Measurements from ENCODE around the gene KCTD3.
A peak's percentile ranks its signal among the peaks of the same experiment; 100 is the strongest.

Gene KCTD3

DNA sequence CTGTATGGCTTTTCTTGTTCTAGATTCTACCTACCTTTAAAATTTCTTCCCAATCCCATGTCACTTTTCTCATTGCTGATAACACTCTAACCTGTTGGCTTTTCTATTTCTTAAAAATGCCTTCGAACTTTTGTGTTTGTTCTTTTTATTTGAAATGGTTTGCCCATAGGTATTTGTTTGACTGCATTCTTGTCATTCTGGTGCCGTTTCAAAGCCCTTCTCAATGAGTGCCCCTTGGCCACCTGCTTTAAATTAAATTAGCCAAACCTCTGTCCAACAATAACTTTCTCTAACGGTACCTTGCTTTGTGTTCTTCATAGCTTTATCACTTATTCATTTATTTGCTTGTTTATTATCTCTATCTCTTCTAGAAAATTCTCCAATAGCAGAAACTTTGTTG lies 38.9 kb downstream of the KCTD3 start:
- DNase-seq (ENCODE audit: low read depth) = no peak

DNA sequence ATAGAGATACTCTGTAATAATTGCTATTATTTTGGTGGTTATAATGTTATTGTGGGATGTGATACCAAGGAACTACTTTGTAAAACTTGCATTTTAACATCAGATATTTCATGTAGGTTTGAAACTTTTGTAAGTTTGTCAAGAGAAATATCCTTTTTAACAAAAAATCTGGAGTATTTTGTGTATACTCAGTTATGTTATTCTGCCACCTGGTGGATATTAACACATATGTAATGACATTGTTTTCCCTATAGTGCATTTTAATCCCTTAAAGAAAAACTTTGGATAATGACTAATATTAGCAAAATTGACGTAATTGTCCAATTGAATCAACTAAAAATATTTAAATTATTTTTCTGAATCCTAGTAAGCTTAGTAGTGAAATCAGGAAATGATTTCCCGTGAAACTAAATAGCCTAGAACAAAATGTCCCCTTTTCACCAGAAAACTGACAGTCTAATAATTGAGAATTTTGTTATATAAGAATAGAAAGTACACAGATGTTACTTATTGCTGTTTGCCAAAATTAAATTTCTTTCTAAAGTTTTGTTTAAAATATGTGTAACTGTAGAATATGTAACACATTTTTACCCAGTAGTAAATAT lies 39.6 kb downstream of the KCTD3 start:
- DNase-seq (ENCODE audit: low read depth) = no peak

DNA sequence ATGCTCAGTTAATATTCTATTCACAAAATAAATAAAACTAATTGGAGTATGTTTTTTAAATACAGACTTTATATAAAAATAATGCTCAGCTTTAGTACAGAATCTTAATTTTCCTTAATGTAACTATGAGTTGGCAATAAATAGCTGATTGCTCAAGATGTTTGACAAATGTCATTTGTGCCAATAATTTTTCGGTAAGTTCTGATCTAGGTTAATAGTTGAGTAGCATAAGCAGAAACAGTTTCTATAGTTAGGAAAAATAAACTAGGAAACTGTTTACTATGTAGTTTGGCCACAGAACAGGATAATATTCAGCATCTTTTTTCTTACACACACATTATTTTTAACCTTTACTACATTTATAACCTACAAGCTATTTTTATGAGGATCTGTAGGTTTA lies 40.3 kb downstream of the KCTD3 start:
- no peak for DNase-seq (ENCODE audit: low read depth)

DNA sequence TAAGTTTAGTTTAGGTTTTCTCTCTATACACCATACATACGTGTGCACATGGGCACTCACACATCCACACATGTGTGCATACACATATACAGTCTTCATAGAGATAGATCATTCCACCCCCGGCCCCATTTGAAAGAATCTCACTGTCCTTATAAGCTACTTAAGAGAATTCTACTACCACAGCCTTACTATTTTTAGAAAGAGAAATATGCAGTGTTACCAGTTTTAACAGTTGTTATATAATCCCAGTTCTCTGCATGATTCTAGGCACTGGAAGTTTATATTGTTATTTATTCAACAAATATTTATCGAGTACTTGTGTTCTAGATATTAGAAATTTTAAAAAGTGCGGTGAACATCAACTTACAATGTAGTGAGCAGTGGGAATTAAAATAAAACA lies 41.5 kb downstream of the KCTD3 start:
- no peak for DNase-seq (ENCODE audit: low read depth)

DNA sequence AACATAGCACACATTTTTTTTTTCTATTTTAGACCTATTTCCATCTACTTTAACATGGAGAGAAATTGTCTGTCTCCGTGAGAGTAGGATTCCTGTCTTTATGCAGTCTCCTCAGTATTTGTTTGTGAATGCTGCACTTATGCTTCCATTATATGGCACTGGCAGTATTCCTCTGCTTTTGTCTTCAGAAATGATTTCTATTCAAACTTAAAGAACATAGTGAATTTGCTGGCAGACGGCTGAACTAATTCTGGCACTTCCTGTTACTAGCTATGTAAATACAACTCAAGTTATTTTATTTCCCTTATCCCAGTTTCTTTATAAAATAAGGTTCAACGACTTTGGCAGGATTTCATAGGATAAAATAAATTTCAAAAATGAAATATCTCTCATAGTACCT lies 45.3 kb downstream of the KCTD3 start:
- DNase-seq (ENCODE audit: low read depth) = no peak

DNA sequence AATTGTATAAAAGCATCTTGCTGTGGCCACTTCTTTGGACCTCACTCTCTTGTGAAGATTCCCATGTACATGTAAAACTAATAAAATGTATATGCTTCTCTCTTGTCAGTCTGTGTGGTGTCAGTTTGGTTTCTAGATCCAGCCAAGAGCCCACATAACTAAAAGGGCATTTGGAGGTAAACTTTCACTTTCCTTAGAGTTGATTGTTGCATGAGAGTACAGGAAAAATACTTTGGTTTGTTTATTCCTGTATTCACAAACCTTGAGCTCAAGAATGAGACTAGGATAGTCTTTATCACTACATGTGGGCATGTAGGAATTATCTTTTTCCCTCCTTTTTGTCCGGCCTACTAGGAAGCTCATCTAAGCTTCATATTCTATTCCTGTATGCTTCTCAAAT lies 50.9 kb downstream of the KCTD3 start:
- no peak for DNase-seq (ENCODE audit: low read depth)

DNA sequence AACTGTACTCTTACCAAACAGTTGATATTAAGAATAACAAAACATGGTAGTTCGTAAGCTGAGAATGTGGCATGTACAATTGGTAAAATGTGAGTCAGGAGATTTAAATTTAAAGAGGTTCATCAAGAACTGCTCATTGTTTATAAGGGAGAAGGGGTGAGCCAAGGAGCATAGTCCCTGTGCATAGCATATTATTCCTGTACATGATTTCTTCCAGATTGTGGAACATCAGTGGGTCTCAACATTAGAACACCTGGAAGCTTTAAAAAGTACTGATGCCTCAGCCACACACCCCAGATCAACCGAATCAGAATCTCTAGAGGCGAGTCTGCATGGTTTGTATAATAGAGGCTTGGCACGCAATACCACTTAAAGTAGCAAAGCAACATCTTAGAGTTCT lies 56.1 kb downstream of the KCTD3 start:
- DNase-seq (ENCODE audit: low read depth) = no peak

DNA sequence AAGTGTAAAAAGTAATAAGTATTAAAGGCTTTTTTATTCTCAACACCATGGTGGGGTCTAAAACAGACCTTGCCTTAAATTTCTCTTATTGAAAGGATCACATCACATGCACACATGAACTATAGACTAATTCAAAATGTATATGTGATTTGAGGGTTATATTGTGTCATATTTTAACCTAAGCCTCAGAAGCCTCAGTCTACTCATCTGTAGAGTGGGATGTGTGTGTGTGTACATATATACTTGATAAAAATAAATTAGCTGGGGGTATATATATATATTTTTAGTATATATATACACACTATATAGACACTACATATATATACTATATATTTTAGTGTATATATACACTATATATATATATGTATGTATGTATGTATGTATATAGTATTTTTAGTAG lies 58.8 kb downstream of the KCTD3 start:
- DNase-seq (ENCODE audit: low read depth) = no peak

DNA sequence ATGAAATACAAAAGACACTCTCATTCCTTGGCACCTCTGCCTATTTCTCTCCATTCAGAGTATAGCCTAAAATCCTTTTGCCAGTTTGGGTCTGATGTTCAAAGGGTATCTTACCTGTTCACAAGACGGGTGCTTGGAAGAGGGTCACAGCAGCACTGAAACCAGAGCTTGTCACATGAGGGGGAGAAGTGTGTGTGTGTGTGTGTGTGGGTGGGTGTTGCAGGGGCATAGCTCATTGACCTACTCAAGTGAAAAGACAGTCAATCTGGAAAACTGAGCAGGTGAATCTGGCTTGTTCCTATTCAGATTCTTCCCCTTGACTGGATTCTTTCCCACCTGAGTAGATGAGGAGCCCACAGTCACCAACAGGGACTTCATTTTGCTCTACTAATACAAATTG lies 63.9 kb downstream of the KCTD3 start:
- DNase-seq (ENCODE audit: low read depth) = no peak

DNA sequence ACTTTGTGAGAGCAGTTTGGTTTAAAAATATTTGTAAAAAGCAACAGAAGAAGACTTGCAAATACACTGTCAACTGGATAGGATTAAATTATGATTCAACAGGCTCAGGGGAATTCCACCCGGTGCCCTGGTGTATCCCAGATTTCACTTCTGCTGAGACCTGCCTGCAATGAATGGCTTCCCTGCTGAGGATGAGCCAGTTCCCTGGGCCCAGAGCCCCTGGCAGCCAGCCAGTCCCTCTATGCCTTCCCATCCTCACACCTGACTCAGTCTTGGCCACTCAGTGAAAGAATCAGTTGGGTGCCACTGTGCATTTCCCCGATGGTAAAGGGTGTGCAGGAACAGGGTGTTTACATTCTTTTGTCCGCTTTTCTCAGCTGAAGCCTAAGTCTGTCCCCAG lies 64.4 kb downstream of the KCTD3 start:
- peak; percentile 27 for DNase-seq (ENCODE audit: low read depth)

DNA sequence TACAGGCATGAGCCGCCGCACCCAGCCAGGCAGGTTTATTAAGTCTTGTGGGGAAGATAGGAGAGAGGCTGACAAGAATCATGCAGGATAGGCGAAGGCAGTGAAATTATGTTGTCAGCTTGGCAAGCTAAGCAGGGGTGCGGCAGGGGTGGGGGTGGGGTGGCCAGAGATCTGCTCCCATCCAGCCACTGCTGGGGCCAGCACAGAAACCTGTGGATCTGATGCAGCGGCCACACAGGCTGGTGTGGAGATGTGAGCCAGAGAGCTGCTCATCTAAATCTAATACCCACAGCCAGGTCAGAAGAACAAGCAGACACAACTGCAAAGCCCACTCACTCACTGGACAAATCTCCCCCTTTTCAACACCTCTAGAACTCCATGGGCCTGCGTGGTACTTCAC lies 68.7 kb downstream of the KCTD3 start:
- no peak for DNase-seq (ENCODE audit: low read depth)

DNA sequence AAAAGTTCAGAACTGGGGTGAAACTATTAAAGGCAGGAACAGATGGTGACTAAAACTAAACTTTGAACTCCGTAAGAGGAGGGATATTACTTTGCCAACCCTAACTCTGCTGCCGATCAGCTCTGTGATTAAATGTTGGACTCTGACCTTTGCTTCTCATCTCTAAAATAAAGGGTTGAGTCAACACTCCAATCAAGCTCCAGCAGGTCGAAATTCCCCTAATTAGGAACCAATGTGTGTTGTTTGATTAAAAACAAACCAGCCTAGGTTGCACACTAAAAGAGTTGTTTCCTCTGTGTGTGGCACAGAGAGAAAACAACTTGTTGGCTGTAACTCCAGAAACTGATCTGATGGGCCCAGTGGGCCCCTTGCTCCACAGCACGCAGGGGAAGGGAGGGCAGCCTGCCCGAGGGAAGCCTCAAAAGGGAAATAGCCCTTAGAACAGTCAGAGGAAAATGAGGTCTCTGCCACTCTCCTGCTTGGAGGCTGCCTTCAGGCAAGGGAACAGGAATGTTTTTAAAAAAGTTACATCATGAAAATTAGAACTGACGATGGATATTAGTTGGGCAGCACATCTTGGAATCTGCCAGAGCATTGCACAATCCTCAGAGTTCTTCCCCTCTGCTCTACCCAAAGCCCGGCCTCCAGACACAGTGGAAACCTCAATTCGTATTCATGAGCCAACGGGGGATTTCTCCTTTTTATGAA lies 69.3 kb downstream of the KCTD3 start:
- peak; percentile 61 for DNase-seq (ENCODE audit: low read depth)

DNA sequence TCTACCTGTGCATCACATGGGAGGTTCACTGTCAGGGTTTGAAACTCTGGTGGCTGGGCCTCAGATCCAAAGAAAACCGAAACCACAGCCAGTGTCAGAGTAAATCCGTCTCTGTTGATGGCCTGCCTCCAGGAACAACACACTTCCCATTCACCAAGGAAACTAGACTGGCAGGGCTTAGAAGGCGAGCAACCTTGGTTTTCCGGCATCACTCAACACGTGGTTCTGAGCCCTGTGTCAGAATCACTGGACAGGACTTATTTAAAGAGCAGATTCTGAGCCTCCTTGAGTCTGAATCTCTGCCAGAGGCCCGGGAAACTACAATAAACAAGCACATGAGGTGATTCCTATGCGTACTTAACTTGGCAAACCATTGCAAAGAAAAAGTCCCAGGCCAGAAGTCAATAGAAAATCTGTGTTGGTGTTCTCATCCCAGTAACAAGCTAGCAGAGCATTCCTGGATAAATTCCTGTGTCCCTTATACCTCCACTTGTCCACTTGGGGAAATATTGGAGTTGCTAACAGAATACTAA lies 70.0 kb downstream of the KCTD3 start:
- DNase-seq (ENCODE audit: low read depth) = peak; percentile 53

DNA sequence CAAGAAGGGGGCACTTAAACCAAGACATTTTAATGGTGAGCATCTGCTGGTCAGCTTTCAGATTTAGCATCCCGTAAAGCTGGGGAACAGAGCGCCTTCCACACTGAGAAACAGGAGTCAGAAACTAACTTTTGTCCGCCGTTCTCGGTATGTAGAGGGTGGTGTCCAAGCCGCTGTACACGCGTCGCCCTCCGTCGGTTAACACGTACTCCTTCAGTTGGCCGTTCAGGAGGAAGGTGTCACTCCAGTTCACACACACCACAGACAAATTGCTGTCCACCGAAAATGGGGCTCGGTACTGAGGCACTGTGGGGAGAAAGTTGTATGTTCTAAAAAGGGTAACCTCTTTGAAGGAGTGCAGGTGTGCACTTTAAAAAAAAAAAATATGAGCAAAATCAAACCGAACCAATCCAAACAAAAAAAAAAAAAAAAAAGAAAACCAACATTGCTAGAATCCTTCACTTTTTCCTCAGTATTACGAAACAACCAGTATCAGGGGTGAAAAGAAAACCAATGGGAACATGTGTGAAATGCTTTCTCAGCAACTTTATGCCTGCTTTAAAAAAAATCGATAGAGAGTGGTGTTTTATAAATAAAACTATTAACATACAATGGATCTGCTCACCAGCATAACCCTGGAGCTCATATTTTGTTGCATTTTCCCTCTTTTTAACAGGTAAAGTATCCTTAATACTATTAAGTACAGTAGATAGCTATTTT lies 73.5 kb downstream of the KCTD3 start:
- no peak for DNase-seq (ENCODE audit: low read depth)

DNA sequence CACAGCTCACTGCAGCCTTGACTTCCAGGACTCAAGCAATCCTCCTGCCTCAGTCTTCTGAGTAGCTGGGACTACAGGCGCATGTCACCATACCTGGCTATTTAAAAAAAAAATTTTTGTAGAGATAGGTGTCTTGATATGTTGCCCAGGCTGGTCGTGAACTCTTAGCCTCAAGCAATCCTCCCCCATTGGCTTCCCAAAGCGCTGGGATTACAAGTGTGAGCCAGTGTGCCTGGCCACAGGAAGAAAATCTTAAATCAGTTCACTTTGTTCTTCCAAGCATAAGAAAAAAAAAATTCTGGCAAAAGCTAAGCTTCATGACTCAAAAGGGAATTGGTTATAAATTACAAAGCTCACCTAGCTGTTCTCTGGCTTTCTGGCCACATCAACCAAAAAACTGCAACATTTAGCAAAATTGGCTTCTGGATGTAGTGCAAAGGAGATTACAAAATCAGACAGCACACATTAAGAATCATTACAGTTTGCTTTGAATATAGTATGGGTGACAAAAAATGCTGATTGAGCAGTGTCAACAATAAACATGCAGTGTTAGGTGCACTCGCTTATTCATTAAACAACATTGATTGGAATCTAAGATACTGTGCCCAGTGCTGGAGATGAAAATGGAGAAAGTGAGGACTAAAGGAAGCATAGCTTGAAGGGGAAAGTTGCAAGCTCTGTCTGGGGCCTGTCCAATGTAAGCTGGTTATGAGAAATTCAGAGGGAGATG lies 76.7 kb downstream of the KCTD3 start:
- DNase-seq (ENCODE audit: low read depth) = no peak

DNA sequence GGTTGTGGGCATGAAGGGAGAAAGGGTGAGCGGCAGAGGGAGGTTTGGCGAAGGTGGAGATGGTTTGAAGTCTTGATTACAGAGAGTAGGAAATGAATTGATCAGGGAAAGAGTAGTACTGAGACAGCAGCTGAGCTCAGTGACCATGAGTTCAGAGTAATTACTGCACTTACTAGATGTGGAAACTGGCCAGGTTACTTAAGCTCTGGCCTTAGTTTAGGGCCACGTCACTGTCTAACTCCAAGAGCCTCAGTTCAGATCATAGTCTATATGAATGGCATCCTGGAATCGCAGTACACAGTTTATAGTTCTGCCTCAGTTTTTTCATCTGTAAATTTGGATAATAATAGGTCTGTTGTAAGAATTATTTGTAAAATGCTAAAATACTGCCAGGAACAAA lies 78.1 kb downstream of the KCTD3 start:
- no peak for DNase-seq (ENCODE audit: low read depth)

DNA sequence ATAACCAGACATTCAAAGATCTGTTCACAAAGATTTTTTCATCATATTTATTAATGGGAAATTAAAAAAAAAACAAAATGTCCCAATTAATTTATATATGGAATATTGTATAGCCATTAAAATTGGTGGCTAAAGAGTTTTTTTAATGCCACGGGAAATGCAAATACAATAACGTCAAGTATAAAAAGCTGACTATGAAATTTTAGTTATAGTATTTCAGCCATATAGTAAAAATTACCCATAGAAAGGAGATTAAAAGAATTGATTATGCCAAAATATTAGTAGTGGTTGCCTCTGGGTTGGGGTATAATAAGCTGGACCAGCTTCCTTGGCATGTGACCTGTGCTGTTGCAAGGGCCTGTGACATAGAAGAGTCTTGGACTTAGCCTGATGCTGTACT lies 78.8 kb downstream of the KCTD3 start:
- DNase-seq (ENCODE audit: low read depth) = no peak

DNA sequence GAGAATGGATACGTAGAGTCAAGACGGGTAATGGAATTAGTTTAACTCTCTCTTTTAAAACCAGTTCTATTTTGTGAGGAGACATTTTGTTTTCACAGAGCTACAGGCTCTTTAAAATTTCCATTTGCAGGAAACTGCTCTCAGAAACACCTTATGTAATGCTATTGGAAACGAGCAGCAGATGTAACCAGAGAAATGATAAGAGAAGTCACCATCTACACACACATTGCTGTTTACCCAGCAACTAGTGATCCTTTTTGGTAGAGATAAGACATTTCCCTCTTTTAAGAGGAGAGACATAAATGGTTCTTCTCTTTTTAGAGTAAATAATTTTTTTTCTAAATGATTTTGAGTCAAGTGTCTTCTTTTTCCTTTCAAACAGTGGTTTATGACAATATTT lies 80.6 kb downstream of the KCTD3 start:
- no peak for DNase-seq (ENCODE audit: low read depth)

DNA sequence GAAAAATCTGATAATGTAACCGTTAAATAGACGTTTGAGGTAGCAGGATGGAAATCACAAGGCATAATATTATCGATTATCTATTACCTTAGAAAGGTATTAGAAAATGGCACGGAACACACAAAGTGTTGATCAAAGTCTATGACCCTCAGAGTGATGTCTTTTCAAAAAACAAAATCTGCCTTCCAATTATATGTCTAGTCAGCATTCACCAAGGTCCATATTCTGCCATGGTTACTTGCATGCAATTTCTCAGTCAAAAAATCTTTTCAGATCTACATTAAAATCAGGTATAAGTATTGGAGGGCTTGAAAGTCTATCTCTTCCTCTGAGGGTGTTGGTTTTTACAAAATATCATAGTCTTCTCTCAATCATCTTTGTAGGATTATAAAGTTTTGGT lies 81.9 kb downstream of the KCTD3 start:
- no peak for DNase-seq (ENCODE audit: low read depth)

DNA sequence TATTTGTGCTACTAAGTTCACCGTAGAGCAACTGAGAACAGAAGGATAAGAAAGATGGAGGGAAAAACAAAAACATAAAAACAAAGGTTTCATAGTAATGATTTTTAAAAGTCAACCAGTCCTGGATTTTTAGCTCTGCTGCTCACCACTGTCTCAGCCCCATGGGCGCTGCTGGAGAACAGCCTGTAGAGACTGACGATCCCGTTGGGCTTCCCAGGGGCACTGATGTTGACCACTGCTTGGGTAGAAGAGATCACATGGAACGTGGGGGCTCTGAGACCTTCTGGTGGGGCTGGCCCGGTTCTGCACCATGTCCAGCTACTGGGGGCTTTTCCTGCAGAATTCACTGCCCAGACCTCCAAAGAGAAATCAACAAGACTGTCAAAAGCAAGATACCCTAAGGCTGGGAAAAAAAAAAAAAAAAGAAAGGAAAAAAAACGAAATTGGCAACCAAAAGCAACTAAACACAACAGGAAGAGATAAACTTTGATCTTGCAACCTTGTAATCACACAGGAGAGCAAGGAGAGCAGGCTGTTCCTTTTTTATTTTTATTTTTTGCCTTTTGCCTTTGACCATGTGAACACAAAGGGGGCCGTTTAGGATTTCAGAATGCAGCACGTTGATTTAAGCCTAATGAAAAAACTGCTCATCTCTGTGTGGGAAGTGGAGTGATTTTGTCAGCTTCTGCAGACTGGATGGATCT lies 83.5 kb downstream of the KCTD3 start:
- no peak for DNase-seq (ENCODE audit: low read depth)

DNA sequence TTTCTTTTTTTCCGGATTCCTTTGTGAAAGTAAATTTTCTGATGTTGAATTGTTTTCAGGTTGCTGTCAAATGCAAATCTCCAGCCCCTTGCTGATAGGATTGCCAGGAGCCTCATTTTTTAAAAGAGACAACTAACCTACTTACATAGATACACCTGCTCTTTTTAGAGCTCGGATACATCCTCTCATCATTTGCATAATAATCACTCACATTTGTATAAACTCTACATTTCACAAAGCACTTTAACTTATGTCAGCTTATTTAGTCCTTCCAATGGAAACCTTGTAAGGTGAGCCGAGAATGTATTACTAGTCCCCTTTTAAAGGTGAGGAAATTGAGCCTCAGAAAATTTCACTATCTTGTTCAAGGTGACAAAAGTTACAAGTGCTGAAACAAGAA lies 84.8 kb downstream of the KCTD3 start:
- DNase-seq (ENCODE audit: low read depth) = no peak

DNA sequence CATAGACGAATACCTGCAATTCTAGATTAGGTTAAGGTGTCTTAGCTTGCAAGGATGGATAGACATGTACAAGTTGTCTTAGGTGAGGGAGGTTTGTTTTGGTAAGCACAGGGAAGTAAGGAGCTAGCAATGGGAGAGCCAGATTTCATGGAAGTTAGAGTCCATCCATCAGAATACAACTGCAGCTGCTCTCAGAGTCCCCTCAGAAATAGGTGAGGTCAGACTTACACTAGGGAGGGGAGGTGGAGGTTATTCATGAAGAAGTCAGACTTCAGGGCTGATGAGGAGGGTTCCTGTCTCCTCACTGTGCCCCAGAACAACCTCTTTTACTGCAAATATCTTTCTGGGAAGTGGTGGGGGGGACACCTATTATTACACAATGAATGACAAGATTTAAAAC lies 85.3 kb downstream of the KCTD3 start:
- DNase-seq (ENCODE audit: low read depth) = no peak

Data from GM04504 (cell line).